Right ventricle myocardium superior (tissue), 1 donor: ENCODE results near the gene NFATC4. TPM values are rescaled to one million over a fixed set of nuclear protein-coding genes. Genes with fewer than 3 reads are reported as not detected.
"Not testable (repeated sequence)": the region's sequence is repeated elsewhere in the genome, so short reads cannot be mapped to it uniquely, and the experiment has no call there.

Experiments
- ATAC-seq: fragments of 200-7000 bp; cut with Tn5 transposase; one replicate; pipeline ENCODE4 v1.9.1; 2020; ENCODE audit warnings: mild to moderate bottlenecking; ENCODE audit not compliant: poor library complexity
- DNase-seq: peaks from one replicate; pipeline ENCODE4 v3.0.0-alpha.2; 2020
- intact Hi-C: fragments of 100-400 bp; cut with DNase I; formaldehyde crosslinking; loops from one replicate; pipeline ENCODE4 v1.11.2; 2022
- total RNA-seq: library from RNA; stranded (reverse); fragmentation: NEBNext Ultra II Directional; extraction: Animal tissue kit (Norgen Biotek cat#: 25700); gene quantifications from one replicate; pipeline ENCODE4 v1.2.1, GENCODE V29; 2021
- donor health status: DM: no; HTN: yes; CAD: no; lungs with severe emphysema.

NFATC4 gene
- total RNA-seq, 1 donor from 2014 or later = 25.6 TPM

DNA sequence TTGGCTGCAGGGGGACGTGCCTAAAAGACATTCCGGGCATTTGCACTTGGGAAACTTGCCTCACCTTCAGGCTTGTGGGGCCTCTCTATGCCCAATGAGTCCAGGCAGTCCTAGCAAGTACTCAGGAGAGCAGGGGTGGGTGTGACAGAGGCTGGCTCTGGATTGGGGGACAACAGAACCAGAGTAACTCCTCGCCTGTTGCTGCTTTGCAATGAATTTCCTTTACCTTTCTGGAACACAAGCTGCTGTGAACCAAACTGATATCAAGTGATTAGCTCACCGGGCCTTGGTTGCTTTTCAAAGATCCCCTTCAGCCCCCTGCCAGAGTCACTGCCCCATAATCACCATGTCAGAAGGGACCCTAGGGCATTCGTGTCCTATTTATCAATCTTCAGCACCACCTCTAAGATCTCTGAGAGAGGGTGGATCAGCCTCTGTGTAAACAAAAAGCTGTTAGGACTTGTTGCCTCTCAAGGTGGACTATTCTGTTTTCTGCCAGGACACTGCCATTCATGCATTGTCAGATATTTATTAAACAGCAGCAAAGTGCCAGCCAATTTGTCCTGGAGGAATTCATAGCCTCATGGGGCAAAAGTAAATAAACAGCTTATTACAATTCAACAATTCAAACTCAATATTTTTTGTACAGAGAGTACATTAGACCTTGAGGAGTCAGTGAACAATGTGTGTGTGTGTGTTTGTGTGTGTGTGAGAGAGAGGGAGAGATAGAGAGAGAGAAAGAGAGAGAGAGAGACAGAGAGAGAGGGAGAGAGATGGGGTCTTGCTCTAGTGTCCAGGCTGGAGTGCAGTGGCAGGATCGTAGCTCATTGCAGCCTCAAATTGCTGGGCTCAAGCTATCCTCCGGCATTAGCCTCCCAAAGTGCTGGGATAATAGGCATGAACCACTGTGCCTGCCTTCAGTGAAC, 11.3 kb downstream of the NFATC4 start:
- intact Hi-C loops = no loop called here
- ATAC-seq = no peak
- DNase-seq = no peak

DNA sequence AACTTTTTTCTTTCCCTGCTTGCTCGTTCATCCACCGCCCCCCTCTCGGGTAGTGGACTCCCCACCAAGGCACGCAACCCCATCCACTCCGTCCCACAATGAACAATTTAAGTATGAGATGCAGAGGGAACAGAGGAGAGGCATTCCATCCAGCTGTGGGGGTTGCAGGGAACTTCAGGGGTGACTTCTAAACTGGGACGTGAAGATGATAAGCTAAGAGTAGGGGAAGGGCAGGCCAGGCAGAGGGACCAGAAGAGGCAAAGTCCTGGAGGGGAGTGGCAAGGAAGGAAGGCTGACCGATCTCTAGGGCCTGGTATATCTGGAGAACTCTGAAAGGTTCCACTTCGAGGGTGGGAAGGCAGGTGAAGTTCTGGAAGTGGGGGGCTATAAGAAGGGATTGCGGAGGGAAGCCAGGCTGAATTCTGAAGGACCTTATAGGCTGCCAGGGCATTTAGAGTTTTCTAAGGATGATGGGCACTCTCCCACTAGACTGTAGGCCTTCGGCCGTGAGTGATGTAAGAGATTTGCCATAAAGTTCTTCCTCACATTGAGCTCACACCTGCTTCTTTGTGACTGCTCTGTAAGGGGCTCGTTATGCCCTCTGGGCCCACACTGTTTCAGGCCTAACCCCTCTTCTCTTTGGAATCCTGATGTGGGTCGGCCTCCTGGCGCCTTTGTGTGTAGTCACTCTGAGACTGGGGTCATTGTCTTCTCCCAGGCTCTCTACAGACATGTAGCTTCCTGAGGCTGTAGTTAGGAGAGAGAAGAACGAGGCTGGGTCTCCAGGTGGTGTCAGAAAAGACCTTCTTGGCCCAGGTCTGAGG, 12.1 kb downstream of the NFATC4 start:
- DNase-seq = no peak
- ATAC-seq = no peak
- intact Hi-C loops = no loop called here

DNA sequence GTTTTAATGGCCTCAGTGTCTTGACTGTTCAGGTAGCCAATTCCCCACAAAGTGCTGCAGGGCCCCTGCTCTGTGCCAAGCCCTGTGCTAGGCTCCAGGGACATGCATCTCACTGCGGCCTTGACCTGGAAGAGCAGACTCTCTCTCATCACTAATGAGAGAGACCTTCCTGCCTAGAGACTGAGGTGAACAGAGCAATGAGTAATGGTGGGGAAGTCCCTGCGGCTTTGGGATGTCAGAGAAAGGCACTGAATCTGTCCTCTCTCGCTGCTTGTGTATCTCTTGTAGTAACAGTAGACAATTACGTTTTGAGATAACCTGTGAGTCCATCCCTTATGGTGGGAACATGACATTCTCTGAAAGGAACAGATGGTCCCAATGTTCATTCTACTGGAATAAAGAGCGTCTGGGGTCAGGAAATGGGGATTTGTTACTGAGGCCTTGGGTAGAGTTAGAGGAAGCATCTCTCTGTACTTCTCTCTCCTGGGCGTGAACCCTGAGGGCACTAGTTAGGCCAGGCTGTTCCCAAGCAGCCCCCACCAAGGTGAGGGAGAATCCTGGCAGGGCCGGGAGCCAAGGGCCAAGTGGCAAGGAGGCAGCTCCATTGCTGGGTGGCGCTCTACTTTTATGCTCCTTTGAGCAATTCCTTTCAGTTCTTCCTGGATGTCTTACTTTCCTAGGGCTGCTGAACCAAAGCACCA, 13.5 kb downstream of the NFATC4 start:
- ATAC-seq = no peak
- intact Hi-C loops = no loop called here
- DNase-seq = no peak

DNA sequence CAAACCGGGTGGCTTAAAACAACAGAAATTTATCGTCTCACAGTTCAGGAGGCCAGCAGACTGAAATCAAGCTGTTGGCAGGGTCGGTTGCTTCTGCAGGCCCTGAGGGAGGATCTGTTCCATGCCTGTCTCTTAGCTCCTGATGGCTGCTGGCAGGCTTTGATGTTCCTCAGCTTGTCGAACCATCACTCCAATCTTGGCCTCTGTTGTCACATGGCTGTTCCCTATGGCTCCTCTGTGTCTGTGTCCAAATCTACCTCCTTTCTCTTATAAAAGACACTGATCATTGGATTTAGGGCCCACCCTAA, 14.0 kb downstream of the NFATC4 start:
- DNase-seq = no peak
- ATAC-seq = peak; percentile 13
- intact Hi-C loops = no loop called here

DNA sequence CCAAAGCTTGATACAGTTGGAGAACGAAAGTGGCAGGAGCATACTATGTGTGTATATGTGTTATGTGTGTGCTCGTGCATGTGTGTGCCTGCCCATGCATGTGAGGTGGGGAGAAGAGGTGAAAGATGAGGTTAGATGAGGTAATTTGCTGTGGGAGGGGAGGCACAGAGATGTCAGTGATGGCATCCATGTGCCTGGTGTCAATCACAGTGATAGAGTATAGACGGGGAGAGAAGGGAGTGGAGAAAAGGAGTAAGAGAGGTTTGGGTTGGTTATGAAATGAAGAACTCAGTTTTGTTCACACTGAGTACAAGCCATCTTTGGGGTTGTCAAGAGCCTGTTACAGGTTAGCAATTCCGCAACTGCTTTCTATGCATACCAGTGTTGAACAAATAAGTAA, 16.2 kb downstream of the NFATC4 start:
- no peak for DNase-seq
- ATAC-seq = no peak
- intact Hi-C loops = no loop called here

DNA sequence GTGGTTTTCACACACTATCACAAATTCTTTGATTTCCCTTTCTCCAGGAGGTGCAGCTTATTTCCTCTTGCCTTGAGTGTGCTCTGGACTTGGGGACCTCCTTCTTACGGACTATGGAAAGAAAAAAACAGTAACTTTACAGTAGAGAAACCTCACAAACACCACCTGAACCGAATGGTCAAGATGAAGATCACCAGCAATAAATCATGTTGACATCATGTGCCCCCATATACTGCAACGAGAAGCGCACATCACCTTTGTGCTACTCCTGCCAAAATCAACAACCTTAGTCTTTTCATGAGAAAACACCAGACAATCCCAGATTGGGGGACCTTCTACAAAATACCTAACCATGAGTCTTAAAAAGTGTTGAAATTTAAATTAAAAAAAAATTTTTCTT, 17.5 kb downstream of the NFATC4 start:
- DNase-seq (no peak), ATAC-seq (no peak)
- intact Hi-C loops = no loop called here

DNA sequence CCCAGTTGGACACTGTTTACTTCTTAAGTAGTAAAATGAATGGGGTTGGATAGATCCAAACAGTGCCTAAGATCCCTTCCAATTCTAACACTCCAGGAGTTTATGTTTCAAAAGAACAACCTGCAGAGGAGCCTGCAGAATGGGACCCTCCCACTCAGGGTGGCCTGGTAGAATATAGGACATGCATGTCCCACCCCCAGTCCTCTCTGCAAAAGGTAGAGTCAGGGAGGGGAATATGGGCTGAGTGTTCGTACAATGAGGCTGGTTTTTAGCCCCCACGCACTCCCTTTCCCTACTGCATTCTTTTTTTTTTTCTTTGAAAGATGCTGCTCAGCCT, 19.0 kb downstream of the NFATC4 start:
- intact Hi-C loops = no loop called here
- ATAC-seq (no peak), DNase-seq (no peak)

DNA sequence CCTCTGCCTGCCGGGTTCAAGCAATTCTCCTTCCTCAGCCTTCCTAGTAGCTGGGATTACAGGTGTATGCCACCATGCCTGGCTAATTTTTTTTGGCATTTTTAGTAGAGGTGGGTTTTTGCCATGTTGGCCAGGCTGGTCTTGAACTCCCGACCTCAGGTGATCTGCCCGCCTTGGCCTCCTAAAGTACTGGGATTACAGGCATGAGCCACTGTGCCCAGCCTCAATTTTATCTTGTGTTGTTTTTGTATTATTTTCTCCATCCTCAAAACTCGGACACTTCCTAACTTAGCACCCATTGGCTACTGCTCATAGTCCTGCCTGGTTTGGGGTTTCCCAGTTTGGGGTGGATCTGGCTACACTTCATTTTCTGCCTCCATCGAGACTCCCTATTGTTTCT, 19.6 kb downstream of the NFATC4 start:
- intact Hi-C loops, ATAC-seq, DNase-seq: not testable (repeated sequence)

DNA sequence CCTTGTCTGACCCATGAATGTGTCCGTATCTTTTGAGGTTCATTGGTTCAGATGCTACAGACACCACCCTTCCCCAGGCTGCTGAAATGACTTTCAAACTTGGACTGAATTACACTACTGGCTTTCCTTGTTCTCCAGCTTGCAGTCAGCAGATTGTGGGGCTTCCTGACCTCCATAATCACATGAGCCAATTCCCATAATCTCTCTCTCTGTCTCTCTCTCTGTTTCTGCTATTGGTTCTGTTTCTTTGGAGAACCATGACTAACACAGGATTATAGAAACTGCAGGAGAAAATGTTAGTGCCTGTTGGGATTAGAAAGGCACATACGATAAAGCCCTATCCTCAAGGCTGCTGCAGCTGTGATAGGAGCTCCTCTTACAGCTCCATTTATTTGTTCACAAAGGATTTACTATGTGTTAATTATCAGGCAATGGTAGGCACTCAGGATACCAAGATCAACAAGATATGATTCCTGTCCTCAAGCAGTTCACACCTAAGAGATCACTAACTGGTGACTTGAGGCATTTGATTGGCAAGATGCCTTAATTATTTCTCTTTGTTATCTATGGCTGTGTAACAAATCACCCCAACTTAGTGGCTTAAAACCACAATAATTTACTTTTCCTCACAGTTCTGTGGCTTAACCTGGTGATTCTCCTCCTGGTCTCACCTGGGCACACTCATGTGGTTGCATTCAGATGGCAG, 20.6 kb downstream of the NFATC4 start:
- intact Hi-C loops = no loop called here
- no peak for ATAC-seq

DNA sequence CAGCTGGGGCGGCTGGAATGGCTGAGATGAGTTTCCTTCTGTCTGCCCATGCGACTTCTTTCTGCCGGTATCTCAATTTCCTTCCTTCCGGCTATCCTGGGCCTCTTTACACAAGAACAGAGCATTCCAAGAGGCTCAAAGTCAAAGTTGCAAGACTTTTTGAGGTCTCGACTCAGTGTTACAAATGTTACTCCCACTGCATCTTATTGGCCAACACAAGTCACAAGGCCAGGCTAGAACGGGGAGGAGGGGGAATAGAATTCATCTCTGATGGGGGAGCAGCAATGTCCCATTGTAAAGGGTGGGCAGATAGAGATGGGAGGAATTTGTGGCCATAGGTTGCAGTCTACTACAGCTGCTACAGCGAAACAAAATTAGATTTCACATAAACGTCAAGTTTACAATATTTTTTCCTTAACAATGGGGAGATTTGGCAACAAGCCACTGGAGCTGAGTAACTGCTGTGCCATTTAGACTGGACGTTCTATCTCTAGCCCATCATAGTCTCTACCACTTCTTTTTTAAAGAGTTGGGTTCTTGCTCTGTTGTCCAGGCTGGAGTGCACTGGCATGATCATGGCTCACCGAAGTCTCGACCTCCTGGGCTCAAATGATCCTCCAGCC, 21.4 kb downstream of the NFATC4 start:
- DNase-seq = no peak
- intact Hi-C loops = no loop called here
- peak; percentile 18 for ATAC-seq

More for the DNA sequence above, 20.6 kb downstream of the NFATC4 start:
- DNase-seq = no peak

DNA sequence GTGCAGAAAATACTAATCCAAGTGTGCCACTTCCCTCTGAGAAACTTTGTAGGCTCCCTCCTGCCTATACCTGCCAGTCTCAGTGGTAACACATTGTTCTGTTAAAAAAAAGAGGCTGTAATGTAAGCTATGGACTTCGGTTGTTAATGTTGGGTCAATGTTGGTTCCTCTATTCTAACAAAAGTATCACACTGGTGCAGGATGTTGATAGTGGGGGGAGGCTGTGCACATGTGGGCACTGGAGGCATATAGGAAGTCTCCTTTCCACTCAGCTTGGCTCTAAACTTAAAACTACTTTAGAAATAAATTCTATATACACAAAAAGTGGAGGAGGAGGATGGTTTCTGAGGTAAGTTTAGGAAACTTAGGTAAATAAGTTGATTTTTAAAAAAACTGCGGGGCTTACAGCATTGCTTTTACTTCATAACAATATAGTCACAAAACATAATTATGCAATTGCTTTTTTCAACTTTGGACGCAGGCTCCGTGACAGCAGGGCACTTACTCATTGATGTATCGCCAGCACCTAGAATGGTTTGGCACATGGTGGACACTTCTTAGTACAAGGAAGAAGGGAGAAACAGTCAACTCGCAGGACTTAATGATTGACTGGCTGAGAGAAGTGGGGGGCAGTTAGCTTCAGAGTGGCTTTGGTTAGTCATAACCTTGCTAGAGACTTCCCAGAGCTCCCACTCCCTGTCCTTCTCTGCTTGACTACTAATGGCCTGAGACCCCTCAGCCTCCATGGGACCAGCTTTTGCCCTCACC, 22.9 kb downstream of the NFATC4 start:
- ATAC-seq (no peak), DNase-seq (no peak)
- intact Hi-C loops = no loop called here

DNA sequence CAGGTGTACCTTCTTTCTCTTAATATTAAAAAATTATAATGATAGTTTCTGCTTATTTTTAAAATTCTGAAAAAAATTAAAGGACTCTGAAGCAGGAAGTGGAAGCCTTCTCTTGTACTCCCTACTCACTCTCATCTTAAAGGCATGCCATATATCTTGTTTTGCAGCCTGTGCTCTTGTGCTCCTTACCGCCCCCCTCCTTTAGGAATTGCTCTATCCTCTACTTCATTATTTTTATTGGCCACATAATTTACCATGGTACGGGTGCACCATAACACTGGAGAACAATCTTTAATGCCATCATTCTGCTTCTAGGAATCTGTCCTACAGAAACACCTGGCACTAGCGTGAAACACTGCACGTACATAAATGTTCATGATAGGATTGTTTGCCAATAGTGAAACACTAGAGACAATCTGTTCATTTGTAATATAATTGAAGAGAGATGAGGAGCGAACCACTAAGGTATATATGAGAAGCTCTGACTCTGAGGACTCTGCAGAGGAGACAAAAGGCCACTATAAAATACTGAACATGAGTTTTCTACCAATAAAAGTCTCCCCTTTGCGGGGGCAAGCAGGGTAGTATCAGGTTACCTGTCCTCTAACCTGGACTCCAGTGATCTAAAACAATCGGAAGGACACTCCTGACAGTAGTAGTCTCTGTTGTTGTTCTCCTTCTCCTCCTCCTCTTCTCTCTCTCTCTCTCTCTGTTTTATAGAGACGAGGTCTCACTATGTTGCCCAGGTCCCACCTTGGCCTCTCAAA, 24.5 kb downstream of the NFATC4 start:
- DNase-seq (no peak), ATAC-seq (no peak)
- intact Hi-C loops = no loop called here

DNA sequence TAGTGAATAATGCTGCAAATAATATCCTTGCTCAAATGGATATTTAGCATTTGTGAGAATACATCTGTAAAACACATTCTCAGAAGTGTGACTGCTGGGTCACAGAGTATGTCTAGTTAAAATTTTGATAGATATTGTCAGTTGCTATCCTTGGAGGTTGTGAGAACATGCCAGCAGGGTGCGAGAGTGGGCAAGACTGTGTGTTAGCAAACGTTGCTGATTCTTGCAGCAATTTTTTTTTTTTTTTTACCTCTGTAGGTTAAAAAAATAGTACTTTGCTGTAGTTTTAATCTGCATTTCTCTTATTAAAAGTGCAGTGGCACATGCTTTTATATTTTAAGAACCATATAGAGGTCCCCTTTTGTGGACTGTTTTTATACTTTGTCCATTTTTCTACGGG, 26.3 kb downstream of the NFATC4 start:
- ATAC-seq = no peak
- intact Hi-C loops = no loop called here

DNA sequence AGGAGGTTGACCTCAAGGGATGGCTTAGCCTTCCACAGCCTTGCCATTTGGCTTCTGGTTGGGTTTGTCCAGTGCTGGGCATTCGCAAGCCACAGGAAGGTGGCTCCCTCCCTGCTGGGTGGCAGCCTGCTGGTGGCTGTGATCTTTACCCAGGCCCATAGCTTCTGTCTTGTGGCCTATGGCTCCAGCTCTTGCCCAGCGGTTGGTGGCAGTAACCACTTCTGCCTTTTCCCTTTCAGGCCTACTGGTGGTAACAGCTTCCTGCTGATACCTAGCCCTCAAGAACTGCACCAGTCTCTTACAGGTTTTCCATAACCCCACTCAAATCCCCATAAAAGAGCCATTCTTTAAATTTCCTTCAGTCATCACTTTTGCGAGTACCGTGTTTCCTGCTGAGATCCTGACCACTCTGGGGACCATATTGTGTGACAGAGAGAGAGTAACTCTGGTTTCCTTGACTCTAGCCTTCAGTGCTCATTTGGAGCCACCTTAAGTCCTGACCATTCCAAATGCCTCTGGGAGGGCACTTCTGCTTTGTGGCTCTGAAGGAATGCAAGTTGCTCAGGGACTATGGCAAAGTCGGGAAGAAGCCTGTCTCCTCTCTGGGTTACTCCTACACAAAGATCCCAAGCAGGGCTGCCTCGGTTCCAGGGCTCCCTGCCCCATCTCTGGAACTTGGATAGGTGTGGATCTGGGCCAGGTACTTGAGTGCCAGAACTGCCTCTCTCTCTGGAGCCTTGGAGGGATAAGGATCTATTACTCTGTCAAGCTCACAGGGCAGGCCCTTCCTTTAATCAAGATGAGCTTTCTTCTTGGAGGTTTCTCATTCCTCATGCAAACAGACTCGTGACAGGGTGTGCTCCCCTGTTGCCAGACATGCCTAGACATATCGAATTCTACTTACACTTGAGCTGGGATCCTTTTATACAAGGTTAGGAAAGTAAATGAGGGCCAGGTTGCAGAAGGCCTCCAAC, 27.9 kb downstream of the NFATC4 start:
- ATAC-seq = no peak
- intact Hi-C loops = no loop called here
- no peak for DNase-seq

More for the DNA sequence above, 26.3 kb downstream of the NFATC4 start:
- no peak for DNase-seq

DNA sequence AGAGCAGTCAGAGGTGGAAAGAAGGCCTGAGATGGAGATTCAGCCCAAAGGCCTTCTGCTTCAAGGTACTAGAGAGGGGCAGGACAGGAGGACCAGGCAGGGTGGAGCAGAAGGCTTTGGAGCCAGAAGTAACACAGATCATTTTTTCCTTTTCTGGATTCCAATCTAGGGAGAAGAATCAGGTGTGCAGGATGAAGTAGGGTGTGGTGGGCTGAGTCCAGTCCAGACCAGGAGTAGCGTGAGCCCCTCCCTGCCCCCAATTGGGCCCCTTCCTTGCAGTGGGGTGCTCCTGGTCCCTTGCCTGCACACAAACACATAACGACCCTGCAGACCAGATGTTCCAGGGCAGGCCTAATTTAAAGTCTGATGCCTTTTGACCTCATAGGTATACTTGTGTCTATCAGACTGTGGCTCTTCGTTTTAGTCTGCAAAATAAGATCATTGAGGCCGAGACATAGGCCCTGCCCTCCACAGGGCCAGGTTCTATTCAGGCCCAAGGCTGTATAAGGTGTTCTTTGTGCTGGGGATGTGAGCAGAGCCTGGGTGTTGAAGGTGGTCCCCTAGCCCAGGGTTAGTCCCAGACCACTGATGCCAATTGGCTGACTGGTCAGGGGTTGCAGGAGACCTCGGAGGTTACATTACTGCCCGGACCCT, 29.8 kb downstream of the NFATC4 start:
- ATAC-seq (no peak), DNase-seq (no peak)
- intact Hi-C loops = no loop called here

DNA sequence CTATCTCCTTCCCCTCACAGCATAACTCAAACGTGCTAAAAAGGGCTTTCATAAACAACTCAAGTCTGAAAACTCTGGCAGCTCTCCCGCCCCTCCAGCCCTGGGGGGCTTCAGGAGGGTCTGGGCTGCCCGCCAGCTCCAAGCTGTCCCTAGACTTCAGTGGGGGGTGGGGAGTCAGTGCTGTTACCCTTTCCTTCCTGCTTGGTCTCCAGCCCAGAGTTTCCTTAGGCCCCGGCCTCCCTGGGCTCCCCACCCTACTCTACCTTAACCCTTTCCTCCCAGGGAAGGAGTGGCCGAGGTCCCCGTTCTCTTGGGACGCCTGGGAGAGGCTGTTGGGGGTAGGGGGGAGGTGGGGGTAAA, 30.3 kb downstream of the NFATC4 start:
- intact Hi-C loops = no loop called here
- peak; percentile 61 for ATAC-seq
- peak; percentile 64 for DNase-seq
